ENCODE measurements around the gene TAS2R40. TPM values are rescaled to one million over a fixed set of nuclear protein-coding genes. Genes with fewer than 3 reads are reported as not detected.

TAS2R40 gene
- total RNA-seq, 1 experiment from 2014 or later = not detected

GRCh38 chr7:143188994-143189393, 32.8 kb upstream of the TAS2R40 start:
- H3K27ac ChIP-seq (ENCODE audit: low read depth, low read length) = no peak overlapping the region
- no peak overlapping the region for H3K4me2 ChIP-seq (ENCODE audit: low read length)
- peak overlapping the region; percentile 16 for H2AFZ ChIP-seq (ENCODE audit: low read depth, low read length, poor library complexity, severe bottlenecking)
- ATAC-seq = no peak
- H3K9me2 ChIP-seq (ENCODE audit: insufficient read depth) = no peaks in the 10 kb centered on the region
- no peaks in the 10 kb centered on the region for H4K20me1 ChIP-seq (ENCODE audit: insufficient read depth)
- ChIA-PET POLR2A (no interaction called here), RAD21 (ENCODE audit: low non-redundant PET in 1 of 2, low total read pairs in 2 of 2, uncharacterized antibody in 2 of 2, unreplicated experiment in 2 of 2) (no interaction called here), CTCF (no interaction called here)
- BruUV-seq (replicated peaks) = no TSS peak
- H3K4me3 ChIP-seq (replicated peaks in 1 of 2; ENCODE audit: low read depth in 1 of 2, low read length in 2 of 2) = no peak overlapping the region
- no peaks in the 10 kb centered on the region for H3K27me3 ChIP-seq (ENCODE audit: insufficient read depth, low read length)
- no peaks in the 10 kb centered on the region for H3K9me3 ChIP-seq (ENCODE audit: control insufficient read depth in 1 of 2, insufficient read depth in 1 of 2, low read depth in 1 of 2, low read length in 2 of 2)
- intact Hi-C loops (cut with micrococcal nuclease) = no loop called here
- H3K4me1 ChIP-seq (ENCODE audit: control insufficient read depth in 1 of 2, insufficient read depth in 2 of 2, low read length in 2 of 2) = no peaks in the 10 kb centered on the region
- no peaks in the 10 kb centered on the region for H3K79me2 ChIP-seq (ENCODE audit: insufficient read depth, low read length)
- DNase-seq (ENCODE audit: low read depth, low spot score) = no peak
- no peaks in the 10 kb centered on the region for H3K36me3 ChIP-seq (ENCODE audit: control insufficient read depth in 1 of 2, insufficient read depth in 2 of 2, low read length in 2 of 2)
- no peak overlapping the region for H3K9ac ChIP-seq (ENCODE audit: low read length)
- no peak for TF ChIP-seq SRF (IDR thresholded peaks at IDR 0.05; ENCODE audit: low read depth)

GRCh38 chr7:143193880-143194279, 28.0 kb upstream of the TAS2R40 start:
- TF ChIP-seq MAX (IDR thresholded peaks at IDR 0.05) = no peak
- TF ChIP-seq EZH2 (IDR thresholded peaks at IDR 0.05) = no peak
- no peak for TF ChIP-seq POLR2AphosphoS5 (IDR thresholded peaks at IDR 0.05; ENCODE audit: low read depth, low read length)
- no peak for TF ChIP-seq SIN3A (IDR thresholded peaks at IDR 0.05; ENCODE audit: low read depth)
- TF ChIP-seq ZBTB33 (IDR thresholded peaks at IDR 0.05; ENCODE audit: extremely low read depth, insufficient replicate concordance, low read length) = no peak
- intact Hi-C loops (cut with micrococcal nuclease) = no loop called here
- no peak overlapping the region for H3K4me3 ChIP-seq (replicated peaks in 1 of 2; ENCODE audit: low read depth in 1 of 2, low read length in 2 of 2)
- DNase-seq (ENCODE audit: low read depth, low spot score) (no peak), ATAC-seq (no peak)
- no peaks in the 10 kb centered on the region for H3K79me2 ChIP-seq (ENCODE audit: insufficient read depth, low read length)
- ChIA-PET POLR2A (no interaction called here), RAD21 (ENCODE audit: low non-redundant PET in 1 of 2, low total read pairs in 2 of 2, uncharacterized antibody in 2 of 2, unreplicated experiment in 2 of 2) (no interaction called here), CTCF (no interaction called here)
- H3K4me1 ChIP-seq (ENCODE audit: control insufficient read depth in 1 of 2, insufficient read depth in 2 of 2, low read length in 2 of 2) = no peaks in the 10 kb centered on the region
- no peaks in the 10 kb centered on the region for H3K9me2 ChIP-seq (ENCODE audit: insufficient read depth)
- no peaks in the 10 kb centered on the region for H3K27me3 ChIP-seq (ENCODE audit: insufficient read depth, low read length)
- no peak overlapping the region for H3K27ac ChIP-seq (ENCODE audit: low read depth, low read length)
- H3K9me3 ChIP-seq (ENCODE audit: control insufficient read depth in 1 of 2, insufficient read depth in 1 of 2, low read depth in 1 of 2, low read length in 2 of 2) = no peaks in the 10 kb centered on the region
- no peak overlapping the region for H3K4me2 ChIP-seq (ENCODE audit: low read length)
- no peaks in the 10 kb centered on the region for H3K36me3 ChIP-seq (ENCODE audit: control insufficient read depth in 1 of 2, insufficient read depth in 2 of 2, low read length in 2 of 2)
- H2AFZ ChIP-seq (ENCODE audit: low read depth, low read length, poor library complexity, severe bottlenecking) = peak overlapping the region; percentile 18
- BruUV-seq (replicated peaks) = no TSS peak
- H3K9ac ChIP-seq (ENCODE audit: low read length) = no peak overlapping the region
- H4K20me1 ChIP-seq (ENCODE audit: insufficient read depth) = no peaks in the 10 kb centered on the region

Data from HCT116 (cell line).